Astrocyte of the spinal cord (primary cell): ENCODE results near the gene SHISA7.

ENCODE experiments used
- DNase-seq: peaks from one replicate; pipeline ENCODE4 v3.0.0; 2011; ENCODE audit warnings: low read depth, low spot score
- H3K4me3 ChIP-seq: 2 replicates; pipeline ENCODE4 v1.5.1; 2011; ENCODE audit warnings: low read depth, mild to moderate bottlenecking, low read length, moderate library complexity
- CTCF ChIP-seq: IDR thresholded peaks from 2 replicates; pipeline ENCODE4 v1.5.1; 2012; ENCODE audit warnings: low read depth, mild to moderate bottlenecking, low read length, inconsistent platforms
- in situ Hi-C: cut with HindIII; loops from 2 replicates; pipeline ENCODE4 v1.10.0; 2017; ENCODE audit warnings: low sequenced_read_pairs

The SHISA7 gene

GRCh38 chr19:55398200-55398925 lies 44.7 kb downstream of the SHISA7 start:
- no peak for TF ChIP-seq CTCF
- DNase-seq = no peak
- in situ Hi-C loops = loop anchor here (10.0 kb wide), 1 partner anchor 224 kb away; no protein-coding TSS in a partner anchor
- no peak overlapping the region for H3K4me3 ChIP-seq

- DNase-seq = no peak
- no peak overlapping the region for H3K4me3 ChIP-seq
- no peak for TF ChIP-seq CTCF
- in situ Hi-C loops = loop anchor here (10.0 kb wide), 1 partner anchor 218 kb away; no protein-coding TSS in a partner anchor
Observed at GRCh38 chr19:55392820-55393761, 50.0 kb downstream of the SHISA7 start.

- in situ Hi-C loops = loop anchor here (10.0 kb wide), 1 partner anchor 217 kb away; no protein-coding TSS in a partner anchor
Observed at GRCh38 chr19:55391702-55392615, 51.1 kb downstream of the SHISA7 start.

GRCh38 chr19:55391191-55391670 lies 51.9 kb downstream of the SHISA7 start:
- TF ChIP-seq CTCF = no peak
- no peak for DNase-seq
- in situ Hi-C loops = loop anchor here (10.0 kb wide), 1 partner anchor 216 kb away; no protein-coding TSS in a partner anchor

More at GRCh38 chr19:55391702-55392615, 51.1 kb downstream of the SHISA7 start:
- no peak for TF ChIP-seq CTCF
- DNase-seq = no peak
- H3K4me3 ChIP-seq = no peak overlapping the region

GRCh38 chr19:55390461-55390880 lies 52.6 kb downstream of the SHISA7 start:
- in situ Hi-C loops = loop anchor here (10.0 kb wide), 1 partner anchor 216 kb away; no protein-coding TSS in a partner anchor
- no peak overlapping the region for H3K4me3 ChIP-seq
- TF ChIP-seq CTCF = no peak
- DNase-seq = peak; percentile 37

More at GRCh38 chr19:55391191-55391670, 51.9 kb downstream of the SHISA7 start:
- H3K4me3 ChIP-seq = no peak overlapping the region
